HG02852 (cell line): ENCODE results near the gene CMTM5.
"Not testable (repeated sequence)": the region's sequence is repeated elsewhere in the genome, so short reads cannot be mapped to it uniquely, and the experiment has no call there.

Experiments
- ATAC-seq: cut with Tn5 transposase; IDR thresholded peaks from one replicate; pipeline ENCODE4 v1.9.1; 2021; ENCODE audit warnings: mild to moderate bottlenecking, moderate library complexity; ENCODE audit not compliant: unreplicated experiment

CMTM5 gene

DNA sequence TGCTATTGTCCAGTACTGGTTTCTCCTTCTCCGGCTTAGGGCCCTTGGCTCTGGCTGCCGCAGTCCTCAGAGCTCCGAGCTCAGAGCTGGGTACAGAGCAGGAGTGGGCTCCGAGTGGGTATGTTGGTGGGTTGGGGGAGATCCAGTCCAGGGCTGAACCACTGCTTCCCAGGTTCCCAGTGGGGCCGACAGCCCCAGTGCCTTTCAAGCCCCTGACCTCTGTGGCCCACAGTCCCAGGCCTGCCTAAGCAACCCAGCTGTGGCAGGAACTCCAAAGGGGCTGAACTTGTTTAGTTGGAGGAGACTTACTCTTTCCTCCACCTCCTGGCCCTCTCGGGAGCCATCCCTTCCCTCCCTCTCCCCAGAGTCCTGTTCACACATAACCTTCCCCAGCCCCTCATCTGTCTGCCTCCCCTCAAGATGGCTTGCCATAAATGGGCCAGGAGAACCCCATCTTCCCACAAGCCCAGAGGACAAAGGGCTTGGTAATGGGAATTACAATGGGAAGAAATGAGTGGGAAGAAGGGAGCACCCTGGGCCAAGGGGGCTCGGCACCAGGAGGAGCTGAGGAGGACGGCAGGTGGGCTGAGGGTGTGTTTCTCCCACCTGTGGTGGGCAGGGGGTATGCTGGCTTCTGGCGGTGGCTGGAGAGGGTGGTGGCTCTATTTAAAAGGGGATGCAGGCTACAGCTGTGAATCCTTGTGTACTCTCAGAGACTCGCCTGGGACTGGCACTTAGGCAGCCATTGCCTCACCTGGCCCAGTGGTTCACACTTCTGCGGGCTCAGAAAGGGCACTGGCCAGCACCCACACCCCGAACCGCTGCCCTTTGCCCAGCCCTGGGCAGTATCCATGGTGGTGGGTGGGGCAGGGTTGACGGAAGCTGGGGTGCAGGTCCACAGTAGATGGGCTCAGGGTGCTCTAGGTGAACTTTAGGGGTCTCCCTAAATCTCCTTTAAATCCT, 35.0 kb downstream of the CMTM5 start:
- ATAC-seq = no peak

DNA sequence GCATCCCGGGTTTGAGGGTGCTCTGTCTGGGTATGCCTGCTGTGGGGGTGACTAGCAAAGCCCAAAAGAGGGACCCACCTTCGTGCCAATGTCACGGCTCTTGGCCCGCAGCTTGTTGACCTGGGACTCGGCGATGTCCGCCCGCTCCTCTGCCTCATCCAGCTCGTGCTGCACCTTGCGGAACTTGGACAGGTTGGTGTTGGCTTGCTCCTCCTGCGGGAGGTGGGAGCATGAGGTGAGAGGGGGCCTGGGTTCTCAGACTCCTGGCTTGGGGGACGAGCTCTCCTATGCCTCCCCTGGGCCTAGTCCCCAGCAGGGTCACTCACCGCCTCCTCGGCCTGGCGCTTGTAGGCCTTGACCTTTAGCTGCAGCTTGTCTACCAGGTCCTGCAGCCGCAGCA, 36.8 kb downstream of the CMTM5 start:
- ATAC-seq = no peak

DNA sequence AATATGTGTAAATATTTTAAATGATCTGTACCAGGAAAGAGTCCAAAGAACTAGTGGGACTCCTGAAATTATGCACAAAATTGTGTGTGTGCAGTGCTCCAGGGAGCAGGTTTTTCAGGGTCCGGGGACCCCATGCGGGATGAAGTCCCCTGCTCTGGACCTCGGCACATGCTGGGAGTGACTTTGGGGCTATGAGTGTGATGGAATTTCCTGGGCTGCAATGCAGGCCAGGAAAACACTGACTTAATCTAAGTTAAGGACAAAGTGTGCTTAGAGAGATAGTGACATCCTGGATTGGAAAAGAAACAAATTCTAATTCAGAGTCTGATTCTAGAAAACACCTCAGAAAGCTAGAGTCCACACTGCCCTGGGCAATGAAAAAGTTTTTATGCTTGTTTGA, 37.4 kb downstream of the CMTM5 start:
- no peak for ATAC-seq

DNA sequence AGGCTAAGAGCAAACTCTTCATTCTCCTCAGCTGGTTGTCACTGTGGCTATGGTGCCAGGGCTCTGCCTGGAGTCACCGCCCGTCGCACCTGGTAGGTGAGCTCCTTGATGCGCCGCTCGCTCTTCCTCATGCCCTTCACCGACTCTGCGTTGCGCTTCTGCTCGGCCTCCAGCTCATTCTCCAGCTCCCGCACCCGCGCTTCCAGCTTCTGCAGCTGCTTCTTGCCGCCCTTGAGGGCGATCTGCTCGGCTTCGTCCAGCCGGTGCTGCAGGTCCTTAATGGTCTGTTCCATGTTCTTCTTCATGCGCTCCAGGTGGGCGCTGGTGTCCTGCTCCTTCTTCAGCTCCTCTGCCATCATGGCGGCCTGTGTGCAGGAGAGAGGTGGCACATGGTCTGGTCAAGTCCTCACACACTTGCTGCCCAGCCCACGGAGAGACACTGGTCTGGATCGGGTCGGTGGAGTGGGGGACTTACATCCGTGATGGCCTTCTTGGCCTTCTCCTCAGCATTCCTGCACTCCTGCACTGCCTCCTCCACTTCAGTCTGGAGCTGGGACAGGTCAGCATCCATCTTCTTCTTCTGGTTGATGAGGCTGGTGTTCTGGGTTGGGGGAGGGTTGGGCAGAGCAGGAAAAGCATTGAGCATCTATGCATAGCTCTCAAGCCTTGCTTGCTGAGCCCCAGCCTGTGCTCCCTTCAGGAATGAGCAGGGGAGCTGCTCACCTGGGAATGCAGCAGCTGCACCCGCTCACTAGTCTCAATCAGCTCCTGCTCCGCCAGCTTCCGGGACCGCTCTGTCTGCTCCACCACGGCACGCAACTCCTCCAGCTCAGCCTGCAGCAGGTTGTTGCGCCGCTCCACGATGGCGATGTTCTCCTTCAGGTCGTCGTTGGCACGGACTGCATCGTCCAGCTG, 38.3 kb downstream of the CMTM5 start:
- ATAC-seq = no peak

DNA sequence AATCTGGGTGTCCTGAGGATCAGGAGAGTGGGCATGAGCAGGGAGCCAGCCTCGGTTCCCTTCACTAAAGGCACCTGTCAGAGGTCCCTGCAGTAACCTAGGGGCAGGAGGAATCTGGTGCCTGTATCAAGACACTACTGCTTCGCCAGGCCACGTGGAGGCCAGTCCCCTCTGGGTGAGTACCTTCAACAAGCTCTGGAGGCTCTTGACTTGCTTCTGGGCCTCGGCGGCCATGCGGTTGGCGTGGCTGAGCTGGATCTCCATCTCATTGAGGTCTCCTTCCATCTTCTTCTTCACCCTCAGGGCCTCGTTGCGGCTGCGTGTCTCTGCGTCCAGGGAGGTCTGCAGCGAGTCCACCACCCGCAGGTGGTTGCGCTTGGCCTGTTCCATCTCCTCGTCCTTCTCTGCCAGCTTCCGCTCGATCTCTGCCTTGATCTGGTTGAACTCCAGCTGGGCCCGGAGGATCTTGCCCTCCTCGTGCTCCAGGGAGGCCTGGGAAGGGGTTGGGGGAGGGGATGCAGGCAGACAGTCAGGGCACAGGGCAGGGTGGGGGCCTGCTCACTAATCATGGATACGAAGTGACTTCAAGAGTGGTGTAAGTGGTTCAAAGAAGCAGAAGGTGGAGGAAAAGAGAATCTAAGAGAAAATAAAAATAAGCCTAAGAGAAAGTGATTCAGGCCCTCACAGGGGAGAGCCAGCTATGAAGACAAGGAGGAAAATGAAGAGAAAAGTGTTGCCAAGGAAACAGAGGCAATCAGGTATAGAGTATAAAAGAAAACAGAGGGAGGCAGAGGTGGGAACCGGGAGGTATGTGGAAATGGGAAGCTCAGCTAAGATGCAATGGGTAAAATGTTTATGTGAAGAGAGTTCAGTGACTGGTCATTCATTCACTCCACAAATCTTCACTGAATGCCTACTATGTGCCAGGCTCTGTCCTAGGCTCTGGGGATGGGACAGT, 39.3 kb downstream of the CMTM5 start:
- no peak for ATAC-seq

DNA sequence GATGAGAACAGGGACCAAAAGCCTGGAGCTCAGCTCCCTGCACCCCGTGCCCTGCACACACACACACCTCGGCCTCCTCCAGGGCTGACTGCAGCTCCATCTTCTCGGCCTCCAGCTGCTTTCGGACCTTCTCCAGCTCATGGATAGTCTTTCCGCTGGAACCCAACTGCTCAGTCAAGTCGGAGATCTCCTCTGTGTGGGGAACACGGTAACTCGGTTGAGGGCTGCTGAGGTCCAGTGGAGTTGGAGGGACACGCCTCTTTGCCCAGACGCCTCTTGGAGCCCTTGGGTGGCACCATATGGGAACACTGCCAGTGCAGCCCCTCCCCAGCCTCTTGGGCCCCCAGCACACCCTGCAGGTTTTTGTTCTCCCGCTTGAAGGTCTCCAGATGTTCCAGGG, 40.0 kb downstream of the CMTM5 start:
- no peak for ATAC-seq

DNA sequence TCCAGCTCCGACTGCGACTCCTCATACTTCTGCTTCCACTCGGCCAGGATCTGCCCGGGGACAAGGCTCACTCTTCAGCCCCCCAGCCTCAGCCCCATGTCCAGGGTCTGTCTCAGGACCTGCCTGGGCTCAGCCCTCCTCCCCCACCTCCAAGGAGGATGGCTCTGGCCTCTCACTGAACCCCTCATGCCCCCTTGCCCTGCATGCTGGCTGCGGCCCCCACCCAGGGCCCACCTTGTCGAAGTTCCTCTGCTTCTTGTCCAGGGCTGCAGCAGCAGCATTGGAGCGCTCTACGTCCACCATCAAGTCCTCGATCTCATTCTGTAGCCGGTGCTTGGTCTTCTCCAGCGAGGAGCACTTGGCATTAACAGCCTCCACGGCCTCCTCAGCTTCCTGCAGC, 40.4 kb downstream of the CMTM5 start:
- ATAC-seq = not testable (repeated sequence)

DNA sequence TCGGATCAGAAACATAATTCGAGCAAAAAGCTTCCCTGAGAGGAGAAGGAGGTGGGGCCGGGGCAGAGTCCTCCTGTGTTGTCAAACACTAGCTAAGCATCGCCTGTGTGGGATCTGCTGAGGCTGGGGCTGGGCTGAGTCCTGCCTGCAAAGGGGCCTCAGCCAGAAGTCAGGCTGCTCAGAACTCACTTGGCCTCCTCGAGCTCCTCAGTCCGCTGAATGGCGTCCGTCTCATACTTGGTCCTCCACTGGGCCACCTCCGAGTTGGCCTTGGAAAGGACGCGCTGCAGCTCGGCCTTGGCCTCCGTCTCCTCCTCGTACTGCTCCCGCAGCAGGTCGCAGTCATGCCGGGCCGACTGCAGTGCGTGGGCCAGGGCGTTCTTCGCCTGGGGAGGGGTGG, 41.2 kb downstream of the CMTM5 start:
- ATAC-seq = no peak

DNA sequence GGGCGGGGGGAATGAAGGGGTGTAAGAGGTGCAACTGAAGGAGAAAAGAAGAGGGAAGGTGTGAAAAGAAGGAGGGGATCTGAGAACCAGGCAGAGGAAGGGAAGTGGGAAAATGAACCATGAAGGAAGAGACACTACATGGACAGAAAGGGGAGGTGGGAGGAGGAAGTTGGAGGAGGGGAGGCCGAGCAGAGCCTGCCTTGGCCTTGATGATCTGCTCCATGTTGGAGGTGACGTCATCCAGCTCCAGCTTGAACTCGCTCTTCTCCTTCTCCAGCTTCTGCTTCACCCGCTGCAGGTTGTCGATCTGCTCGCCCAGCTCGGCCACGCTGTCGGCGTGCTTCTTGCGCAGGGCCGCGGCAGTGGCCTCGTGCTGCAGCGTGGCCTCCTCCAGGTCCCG, 42.8 kb downstream of the CMTM5 start:
- ATAC-seq = not testable (repeated sequence)

DNA sequence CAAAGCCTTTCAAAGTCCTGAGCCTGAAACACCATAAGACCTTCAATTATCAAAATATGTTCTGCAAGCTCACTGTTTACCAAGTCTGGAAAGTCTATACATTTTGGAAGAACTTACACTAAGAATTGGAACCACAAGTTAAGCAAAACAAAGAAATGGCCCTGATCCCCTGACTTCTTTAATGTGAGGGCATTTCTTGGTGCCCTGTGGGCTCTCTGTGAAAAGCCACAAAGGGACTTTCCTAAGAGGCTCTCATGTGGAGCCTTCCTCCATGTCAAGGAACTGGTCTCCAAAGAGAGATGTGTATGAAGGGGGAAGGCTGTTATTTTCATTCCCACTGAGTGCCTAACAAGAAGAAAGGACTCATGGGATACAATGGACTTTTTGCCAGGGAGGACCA, 44.7 kb downstream of the CMTM5 start:
- ATAC-seq = no peak

DNA sequence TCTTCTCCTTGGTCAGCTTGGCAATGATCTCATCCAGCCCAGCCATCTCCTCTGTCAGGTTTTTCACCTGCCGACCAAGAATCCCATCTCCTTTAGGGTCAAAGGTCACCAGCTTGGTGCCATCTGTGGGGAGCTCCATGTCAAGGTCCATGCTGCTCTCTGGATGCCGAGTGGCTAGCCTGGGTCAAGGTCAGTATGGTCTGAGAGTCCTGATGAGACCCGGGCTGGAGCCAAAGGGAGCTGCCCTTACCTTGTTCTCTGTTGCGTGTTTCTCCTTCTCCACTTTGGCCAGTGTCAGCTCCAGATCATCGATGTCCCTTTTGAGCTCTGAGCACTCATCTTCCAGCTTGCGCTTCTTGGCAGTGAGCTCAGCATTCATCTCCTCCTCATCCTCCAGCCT, 46.8 kb downstream of the CMTM5 start:
- ATAC-seq = no peak

DNA sequence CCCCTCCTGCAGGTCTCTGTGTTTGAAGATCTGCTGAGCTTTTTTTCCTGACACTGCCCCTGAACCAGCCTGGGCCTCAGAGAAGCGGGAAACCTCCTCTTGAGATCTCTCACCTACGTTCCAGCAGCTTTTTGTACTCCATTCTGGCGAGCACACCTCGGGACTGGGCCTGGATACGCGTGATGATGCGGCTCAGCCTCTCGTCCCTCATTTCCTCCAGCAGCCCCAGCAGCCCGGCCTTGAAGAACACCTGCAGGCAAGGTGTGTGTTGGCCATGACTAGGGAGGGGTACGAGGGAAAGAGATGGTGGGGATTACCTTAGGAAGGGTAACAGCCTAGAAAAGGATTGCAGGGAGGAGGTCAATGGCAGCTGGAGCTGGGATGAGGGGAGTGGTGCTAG, 48.3 kb downstream of the CMTM5 start:
- ATAC-seq = no peak

DNA sequence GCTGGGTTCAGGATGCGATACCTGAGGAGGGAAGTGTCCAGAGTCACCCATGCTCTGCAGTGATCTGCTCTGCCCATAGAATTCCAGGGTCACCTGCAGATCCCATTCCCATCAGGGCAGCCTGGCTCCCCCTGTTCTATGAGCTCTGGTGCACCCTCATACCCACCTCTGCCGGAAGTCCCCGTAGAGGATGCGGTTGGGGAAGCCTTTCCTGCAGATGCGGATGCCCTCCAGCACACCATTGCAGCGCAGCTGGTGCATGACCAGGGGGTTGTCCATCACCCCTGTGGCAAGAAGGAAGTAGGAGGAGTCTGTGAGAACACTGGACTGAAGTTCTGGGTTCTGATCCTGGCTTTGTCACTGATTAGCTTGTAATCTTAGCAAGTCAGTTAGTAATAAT, 49.0 kb downstream of the CMTM5 start:
- ATAC-seq = not testable (repeated sequence)

DNA sequence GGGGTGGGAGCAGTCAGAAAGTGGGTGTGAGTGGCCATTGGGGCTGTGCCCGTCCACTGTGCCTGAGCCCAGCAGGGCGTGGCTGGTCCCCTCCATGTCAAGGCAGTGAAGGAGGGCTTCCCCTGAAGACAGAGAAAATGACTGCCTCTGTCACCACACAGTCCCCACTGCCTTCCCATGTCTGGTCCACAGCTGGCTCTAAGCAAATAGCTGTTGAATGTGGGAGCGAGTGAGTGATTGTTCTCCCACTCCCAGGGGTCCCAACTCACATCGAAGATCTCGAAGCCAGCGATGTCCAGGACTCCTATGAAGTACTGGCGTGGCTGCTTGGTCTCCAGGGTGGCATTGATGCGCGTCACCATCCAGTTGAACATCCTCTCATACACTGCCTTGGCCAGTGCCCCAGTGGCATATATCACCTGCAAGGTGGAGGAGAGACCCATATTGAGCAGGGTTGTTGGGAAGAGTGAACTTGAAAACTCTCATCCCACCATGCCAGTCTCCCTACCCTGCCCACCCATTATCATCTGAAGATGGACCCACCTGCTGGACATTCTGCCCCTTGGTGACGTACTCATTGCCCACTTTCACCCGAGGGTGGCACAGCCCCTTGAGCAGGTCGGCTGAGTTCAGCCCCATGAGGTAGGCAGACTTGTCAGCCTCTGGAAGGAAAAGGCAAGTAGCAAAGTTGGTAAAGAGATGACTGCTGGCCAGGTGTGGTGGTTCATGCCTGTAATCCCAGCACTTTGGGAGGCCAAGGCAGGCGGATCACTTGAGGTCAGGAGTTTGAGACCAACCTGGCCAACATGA, 52.0 kb downstream of the CMTM5 start:
- ATAC-seq = no peak
